K562 (cell line): ENCODE data around the gene PDE4D. TPM values are rescaled to one million over a fixed set of nuclear protein-coding genes. Genes with fewer than 3 reads are reported as not detected.

ENCODE experiments used
- ATAC-seq: fragments of 200-7000 bp; cut with Tn5 transposase; 3 replicates; pipeline ENCODE4 v1.9.1; 2020; ENCODE audit warnings: moderate library complexity
- BruUV-seq: library from RNA; stranded (reverse); fragments of 400-500 nt; replicated peaks from 2 replicates; lab custom pipeline; 2021; lab: Mats Ljungman, UMichigan
- CTCF ChIA-PET: fragments of 300-600 bp; formaldehyde crosslinking; extraction: SDS; loops from one replicate; lab custom pipeline; 2021; ENCODE audit warnings: low intra/inter-chr PET ratio; lab: Yijun Ruan, JAX
- POLR2A ChIA-PET: fragments of 300-600, 350-650 bp; sonication (Branson Sonifier 250); formaldehyde crosslinking; extraction: SDS; loops from one replicate; lab custom pipeline; 2021; ENCODE audit warnings: antibody characterized with exemption, inconsistent platforms; lab: Yijun Ruan, JAX
- DNase-seq, 4 experiments: peaks; one replicate each; pipeline versions ENCODE4 v3.0.0 to v3.0.0-alpha.2; 2011 to 2018; ENCODE audit warnings: low spot score in 3 of 4, mixed read lengths in 3 of 4; ENCODE audit errors: extremely low read depth in 1 of 4
- FAIRE-seq: peaks from 2 replicates; lab custom pipeline; 2011; peaks lifted over from hg19 to GRCh38; lab: Jason Lieb, UNC
- H2AFZ ChIP-seq: 2 replicates; pipeline ENCODE4 v1.6.0; 2011; ENCODE audit warnings: low read depth, low read length, control low read depth, inconsistent platforms
- H3K27ac ChIP-seq: fragments of 200-600 bp; 3 replicates; pipeline ENCODE4 v1.8.0; 2011; ENCODE audit warnings: low read depth, mild to moderate bottlenecking, control low read depth, inconsistent platforms, low read length, moderate library complexity, mixed read lengths; ENCODE audit errors: extremely low read depth
- H3K27me3 ChIP-seq, 2 experiments: fragments of 300-600 bp in 1 of 2; 2 replicates in 1 of 2; 3 replicates in 1 of 2; pipeline versions ENCODE4 v1.6.0 to v1.8.0; 2011; ENCODE audit warnings: inconsistent platforms in 2 of 2, low read length in 2 of 2, mild to moderate bottlenecking in 1 of 2, mixed read lengths in 1 of 2, moderate library complexity in 1 of 2; ENCODE audit not compliant: control insufficient read depth in 2 of 2, insufficient read depth in 2 of 2
- H3K36me3 ChIP-seq: fragments of 300-600 bp; 3 replicates; pipeline ENCODE4 v1.8.0; 2011; ENCODE audit warnings: mild to moderate bottlenecking, low read length, inconsistent platforms; ENCODE audit not compliant: control insufficient read depth, insufficient read depth
- H3K4me1 ChIP-seq, 2 experiments: fragments of 200-600 bp in 1 of 2; replicated peaks in 1 of 2; 2 replicates in 1 of 2; 3 replicates in 1 of 2; pipeline versions ENCODE4 v1.5.1 to v1.8.0; 2011; ENCODE audit warnings: inconsistent platforms in 2 of 2, low read length in 2 of 2, mild to moderate bottlenecking in 1 of 2, mixed read lengths in 1 of 2, moderate library complexity in 1 of 2; ENCODE audit not compliant: control insufficient read depth in 2 of 2, insufficient read depth in 2 of 2
- H3K4me2 ChIP-seq: 2 replicates; pipeline ENCODE4 v1.6.1; 2011; ENCODE audit warnings: low read length, control low read depth, inconsistent platforms, mixed read lengths; ENCODE audit not compliant: insufficient read depth
- H3K4me3 ChIP-seq: fragments of 200-600 bp; sonication (generic), shearing (Covaris generic); 2 replicates; pipeline ENCODE4 v1.5.1; 2016; ENCODE audit warnings: control low read depth, inconsistent platforms
- H3K79me2 ChIP-seq: fragments of 200-600 bp; 3 replicates; pipeline ENCODE4 v1.8.0; 2011; ENCODE audit warnings: low read length, inconsistent platforms; ENCODE audit not compliant: control insufficient read depth, insufficient read depth
- H3K9ac ChIP-seq, 2 experiments: 2 replicates each; pipeline versions ENCODE4 v1.6.0 to v1.6.1; 2011; ENCODE audit warnings: low read depth in 2 of 2, low read length in 2 of 2, control low read depth in 1 of 2, inconsistent platforms in 1 of 2, mild to moderate bottlenecking in 1 of 2, mixed read lengths in 1 of 2; ENCODE audit not compliant: insufficient read depth in 1 of 2
- H3K9me1 ChIP-seq: one replicate; pipeline ENCODE4 v1.6.0; 2011; ENCODE audit warnings: inconsistent platforms, mild to moderate bottlenecking, low read length, moderate library complexity; ENCODE audit not compliant: control insufficient read depth, insufficient read depth
- H3K9me3 ChIP-seq: replicated peaks from 2 replicates; pipeline ENCODE4 v1.5.1; 2011; ENCODE audit warnings: low read depth, low read length, inconsistent platforms; ENCODE audit not compliant: control insufficient read depth, insufficient read depth
- H4K20me1 ChIP-seq: replicated peaks from 2 replicates; pipeline ENCODE4 v1.6.1; 2011; ENCODE audit warnings: low read length, inconsistent platforms, mixed read lengths; ENCODE audit not compliant: control insufficient read depth, insufficient read depth
- C11orf30 ChIP-seq: fragments of 450-650 bp; IDR thresholded peaks from 2 replicates; pipeline ENCODE4 v1.6.1; 2016; ENCODE audit warnings: low read depth, mild to moderate bottlenecking
- CBX5 ChIP-seq: IDR thresholded peaks from 2 replicates; pipeline ENCODE4 v1.6.1; 2014; ENCODE audit warnings: low read depth, borderline replicate concordance
- MAFF ChIP-seq: IDR thresholded peaks from 2 replicates; pipeline ENCODE4 v1.6.1; 2012; ENCODE audit warnings: low read length, improper control_type of control experiment
- MAFK ChIP-seq: IDR thresholded peaks from 2 replicates; pipeline ENCODE4 v1.6.1; 2011; ENCODE audit warnings: low read length, improper control_type of control experiment
- RBM39 ChIP-seq: fragments of 200-400 bp; formaldehyde crosslinking; optimal IDR thresholded peaks from 2 replicates; pipeline ENCODE3; 2018; ENCODE audit warnings: low read depth, low read length
- ZNF316 ChIP-seq: fragments of 450-650 bp; IDR thresholded peaks from 2 replicates; pipeline ENCODE4 v1.6.1; 2016
- ZNF384 ChIP-seq: IDR thresholded peaks from 2 replicates; pipeline ENCODE4 v1.6.1; 2012; ENCODE audit warnings: low read depth, low read length, improper control_type of control experiment
- ZNF41 ChIP-seq: fragments of 250-450 bp; sonication (Bioruptor Pico); conservative IDR thresholded peaks from 2 replicates; pipeline ENCODE4 v1.4.0; 2020; ENCODE audit warnings: mild to moderate bottlenecking
- WGBS: fragments of 100-300 bp; shearing (Covaris generic); methylation state at CpG from one replicate; pipeline ENCODE4 v1.1.6; 2016; ENCODE audit warnings: low coverage, mixed read lengths; ENCODE audit not compliant: insufficient coverage; ENCODE audit errors: missing lambda C conversion rate; 5-methylcytosine and 5-hydroxymethylcytosine counted together
- in situ Hi-C: fragments of 300-500 bp; cut with MboI; formaldehyde crosslinking; loops from 4 replicates; pipeline ENCODE4 v1.15.0; 2018; ENCODE audit warnings: inconsistent platforms, mixed read lengths
- intact Hi-C: fragments of 100-400 bp; cut with micrococcal nuclease; formaldehyde crosslinking; loops from 2 replicates; pipeline ENCODE4 v1.14.2; 2022
- polyA plus RNA-seq, 8 experiments: library from polyadenylated mRNA; depleted of rRNA in 4 of 8; stranded (reverse) in 5 of 8; unstranded in 3 of 8; fragments of >200 nt; fragmentation: Nextera tagmentation in 2 of 8; fragmentation: Illumina TruSeq in 1 of 8; extraction: Ambion mirVana in 2 of 8; extraction: Trizol in 1 of 8; gene quantifications; 2 replicates each; pipeline versions ENCODE4 v1.2.1 to v1.2.3, GENCODE V29; 2011 to 2014; ENCODE audit warnings: inconsistent platforms in 1 of 8, missing spikeins in 1 of 8
- total RNA-seq, 7 experiments: library from RNA; depleted of rRNA in 6 of 7; stranded (reverse); fragments of >200 nt in 6 of 7; fragmentation: Illumina TruSeq in 2 of 7; extraction: Trizol in 2 of 7; gene quantifications; 2 replicates each; pipeline versions ENCODE4 v1.2.1 to v1.2.3, GENCODE V29; 2011 to 2021; ENCODE audit warnings: low replicate concordance in 1 of 7

Gene PDE4D
- total and polyA plus RNA-seq, 9 of the 15 experiments (the other 6 are each of a cell fraction or from before 2014, with no cell fraction given) = 0.04 to 0.46 (median 0.13) TPM

GRCh38 chr5:59204114-59204897 lies 689.2 kb downstream of the PDE4D start:
- no peaks in the 10 kb centered on the region for H3K4me1 ChIP-seq
- no peak overlapping the region for H3K27ac ChIP-seq
- H2AFZ ChIP-seq = no peak overlapping the region
- no peak for DNase-seq
- no peak overlapping the region for H3K4me2 ChIP-seq
- TF ChIP-seq MAFK (peak; percentile 5; the same call in 1 of the 2 replicates), ZNF316 (peak; percentile 52), ZNF41 (CRISPR knock-in tag) (no peak), RBM39 (no peak), ZNF384 (no peak), C11orf30 (peak; percentile 13; the same call in 1 of the 2 replicates), CBX5 (no peak), MAFF (0 out of 2 replicates have a peak, but pooled peaks have one; percentile 15)
- intact Hi-C loops = no loop called here
- ChIA-PET CTCF (no interaction called here), POLR2A (no interaction called here)
- H3K9ac ChIP-seq = no peak overlapping the region
- H3K9me3 ChIP-seq = peaks cover 3% of the 10 kb centered on the region
- 4% methylated on average over 5 of the region's 5 CpGs for WGBS
- H3K9me1 ChIP-seq = no peaks in the 10 kb centered on the region
- H4K20me1 ChIP-seq = no peaks in the 10 kb centered on the region
- FAIRE-seq = no peak
- no peaks in the 10 kb centered on the region for H3K27me3 ChIP-seq
- BruUV-seq = no TSS peak
- H3K4me3 ChIP-seq = no peak overlapping the region
- no peaks in the 10 kb centered on the region for H3K79me2 ChIP-seq
- H3K36me3 ChIP-seq = no peaks in the 10 kb centered on the region
- in situ Hi-C loops = no loop called here
- ATAC-seq = no peak
